Measurements from ENCODE around the gene POR.

The POR gene

Small RNA genes within 50 kb of the gene (small RNA-seq; reads per million reads assigned to genes)
- gene SNORA14A (ENCODE audit: insufficient read depth), result 11.0 reads per million, percentile 61 among the genes with 10 or more reads in this experiment

Data from neuronal stem cell (in vitro differentiated cells).